NOMO-1 treated with dmso at 0.1 percent for 144 hours (cell line): ENCODE measurements around the gene IL17RD.

Experiments
- DNase-seq: peaks from one replicate; lab custom pipeline; 2025; ENCODE audit not compliant: unreplicated experiment; lab: John Stamatoyannopoulos, UW

The IL17RD gene

DNA sequence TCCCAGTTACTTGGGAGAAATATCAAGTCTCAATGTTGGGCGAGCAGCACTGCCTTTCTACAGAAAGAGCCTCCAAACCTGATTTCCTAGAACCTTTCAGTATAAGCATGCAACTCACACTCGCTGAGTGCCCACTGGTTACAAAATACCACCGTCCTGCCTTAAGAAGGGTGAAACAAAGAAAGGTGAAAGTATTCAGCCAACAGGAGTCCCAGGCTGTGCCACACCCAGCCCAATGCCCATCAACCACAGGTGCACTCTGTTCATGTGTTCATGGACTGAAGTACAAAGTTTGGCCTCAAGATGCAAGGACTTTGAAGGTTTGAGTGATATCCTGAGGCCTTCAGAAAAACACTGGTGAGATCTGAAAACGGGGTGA, 34.0 kb downstream of the IL17RD start:
- no peak for DNase-seq

DNA sequence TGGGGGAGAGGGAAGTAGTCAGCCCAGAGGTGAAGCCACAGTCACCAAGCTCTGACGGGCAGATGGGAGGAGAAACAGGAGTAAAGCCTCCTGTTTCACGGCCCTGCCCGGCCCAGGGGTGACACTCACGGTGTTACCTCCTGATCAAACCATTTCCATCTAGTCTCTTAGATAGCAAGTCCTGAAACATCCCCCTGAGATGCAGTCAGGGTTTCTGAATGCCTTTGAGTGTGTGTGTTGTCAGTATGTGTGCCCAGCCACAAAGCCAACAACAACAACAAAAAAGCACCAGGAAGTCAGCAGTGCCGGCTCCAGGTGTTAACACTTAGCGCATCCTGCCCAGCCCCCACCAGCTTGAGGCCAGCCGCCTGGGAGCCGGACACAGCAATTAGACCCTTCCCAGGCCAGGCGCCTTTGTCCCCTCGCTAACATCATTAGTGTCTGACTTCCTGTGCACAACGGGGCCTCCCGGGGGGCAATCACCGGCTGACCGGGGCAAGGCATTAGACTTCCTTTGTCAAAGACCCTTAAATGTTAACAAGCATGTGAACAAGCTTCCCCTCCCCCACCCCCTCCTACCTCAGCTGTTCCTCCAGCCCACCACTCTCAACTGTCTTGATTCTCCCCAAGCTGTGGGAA, 34.5 kb downstream of the IL17RD start:
- no peak for DNase-seq

DNA sequence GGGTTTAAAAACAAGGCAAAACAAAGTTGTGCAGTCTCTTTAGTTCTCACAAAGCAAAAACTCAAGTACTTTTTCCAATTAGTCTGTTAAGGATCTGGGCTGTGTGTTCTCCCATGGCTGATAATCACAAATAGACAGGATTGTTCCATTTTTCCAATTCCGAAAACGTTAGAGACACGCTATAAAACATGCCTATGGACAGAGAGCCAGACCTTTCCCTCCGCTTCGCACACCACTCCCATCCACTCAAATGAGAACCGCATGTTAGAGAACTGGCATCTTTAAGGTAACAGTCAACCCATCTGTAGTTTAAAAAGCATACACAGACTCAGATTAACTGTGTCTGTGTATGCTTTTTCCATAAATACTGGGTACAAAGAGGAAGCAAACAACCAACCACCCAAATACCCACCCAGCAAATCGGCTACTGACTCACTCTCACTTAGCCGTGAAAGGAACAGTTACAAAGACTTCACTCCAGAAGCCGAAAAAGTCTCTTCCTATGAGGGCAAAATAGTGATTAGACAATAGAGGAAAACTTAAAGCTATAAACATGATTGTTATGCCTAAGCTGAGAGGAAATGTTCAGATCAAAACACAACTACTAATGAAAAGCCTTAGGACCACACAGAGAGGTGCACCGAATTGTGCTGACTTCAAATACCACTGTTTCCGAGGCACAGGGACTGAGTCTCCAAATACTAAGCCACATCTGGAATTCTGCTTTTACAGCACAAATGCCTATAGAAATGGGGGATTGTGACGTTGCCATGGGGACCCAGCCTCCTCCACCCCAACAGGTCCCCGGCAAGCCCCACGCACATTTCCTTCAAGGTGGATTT, 36.1 kb downstream of the IL17RD start:
- DNase-seq = no peak

DNA sequence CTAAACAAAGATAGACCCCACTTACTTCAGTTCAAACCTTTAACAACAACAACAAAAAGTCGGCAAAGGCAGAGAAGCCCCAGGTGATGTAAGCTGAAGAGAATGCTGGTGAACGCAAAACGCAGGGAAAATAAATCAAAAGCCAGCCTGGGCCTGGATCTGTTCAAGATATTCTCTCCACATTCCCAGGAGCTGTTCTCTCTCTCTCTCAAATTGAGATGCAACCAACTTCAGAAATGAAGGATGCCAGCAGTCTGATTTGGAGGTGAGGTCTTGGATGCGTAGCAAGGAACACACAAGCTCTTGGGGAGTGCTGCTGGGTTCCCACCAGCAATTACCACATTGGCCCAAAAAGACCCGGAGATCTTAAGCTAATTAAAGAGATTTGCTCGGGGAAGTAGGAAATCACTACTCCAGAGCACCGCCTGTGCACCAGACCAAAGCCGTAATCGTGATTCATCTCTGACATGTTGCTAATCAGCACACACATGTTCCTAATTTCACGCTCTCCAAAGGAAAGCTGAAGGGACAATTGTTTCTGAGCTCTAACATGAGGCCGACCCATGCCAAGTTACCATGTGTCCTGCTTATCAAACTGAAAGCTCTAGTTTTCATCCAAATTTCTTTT, 37.1 kb downstream of the IL17RD start:
- no peak for DNase-seq

DNA sequence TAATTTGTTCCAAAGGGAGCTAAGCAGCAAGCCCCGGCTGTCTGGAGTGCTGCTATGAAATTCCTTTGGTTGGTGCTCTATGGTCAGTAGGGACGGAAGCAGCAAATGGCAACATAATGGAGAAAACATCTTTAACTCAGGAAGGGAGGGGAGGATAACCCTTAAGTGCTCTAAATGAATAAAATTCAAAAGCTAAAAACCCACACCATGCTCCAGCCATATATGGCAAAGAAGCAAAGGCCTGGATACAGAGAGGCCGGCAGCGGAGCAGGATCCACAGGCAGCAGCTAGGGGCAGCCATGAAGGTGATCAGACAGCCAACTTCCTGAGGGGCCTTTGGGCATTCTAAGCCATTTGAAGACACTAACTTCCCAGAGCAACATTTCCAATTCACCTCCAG, 38.9 kb downstream of the IL17RD start:
- no peak for DNase-seq

DNA sequence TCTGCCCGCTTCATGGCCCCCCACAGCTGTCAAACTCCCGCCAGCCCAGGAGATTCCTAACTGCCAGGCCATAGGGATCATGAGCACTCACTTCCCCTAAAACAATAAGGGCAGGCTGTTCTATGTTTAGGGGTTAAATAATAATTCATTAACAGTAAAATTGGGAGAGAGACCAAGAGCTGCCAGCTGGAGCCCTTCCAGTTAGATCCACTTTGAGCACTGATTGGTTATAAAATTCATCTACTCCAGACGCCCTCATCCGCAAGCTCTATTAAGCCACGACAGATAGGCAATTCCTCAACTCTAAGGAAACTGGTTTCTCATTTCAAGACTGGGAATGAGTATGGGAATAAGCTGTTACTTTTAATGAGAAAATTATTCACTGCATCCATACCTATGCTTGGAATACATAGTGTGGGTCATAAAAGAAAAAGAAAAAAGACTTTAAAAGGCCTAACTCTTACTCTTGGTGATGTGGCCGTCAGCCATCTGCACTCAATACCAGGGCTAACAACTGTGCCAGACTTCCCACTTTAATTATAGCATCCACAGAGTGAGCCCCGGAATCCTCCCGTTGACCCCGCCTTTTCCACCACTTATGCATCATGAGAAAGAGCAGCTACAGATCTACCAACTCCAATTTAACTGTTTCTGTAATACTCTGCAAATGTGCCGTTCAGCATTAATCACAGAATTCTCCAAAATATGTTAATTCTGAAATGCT, 44.5 kb downstream of the IL17RD start:
- DNase-seq = no peak

DNA sequence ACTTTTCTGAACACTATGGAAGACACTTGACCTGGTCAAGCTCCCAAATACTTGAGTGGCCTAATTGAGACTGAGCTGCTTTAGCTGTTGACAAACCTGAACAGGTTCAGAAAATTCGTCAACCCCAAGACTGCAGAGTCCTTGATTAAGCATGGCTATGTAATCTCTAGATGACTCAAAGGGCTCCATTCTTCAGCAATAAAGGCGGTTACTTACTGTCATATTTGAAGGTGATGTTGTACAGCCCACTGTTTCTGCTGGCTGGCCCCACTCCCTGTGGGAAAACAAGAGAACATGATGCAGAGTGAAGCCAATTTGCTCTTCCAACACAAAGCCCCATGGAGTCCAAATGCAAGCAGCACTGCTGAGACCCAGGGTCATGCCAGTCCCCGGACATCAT, 45.1 kb downstream of the IL17RD start:
- DNase-seq = no peak

DNA sequence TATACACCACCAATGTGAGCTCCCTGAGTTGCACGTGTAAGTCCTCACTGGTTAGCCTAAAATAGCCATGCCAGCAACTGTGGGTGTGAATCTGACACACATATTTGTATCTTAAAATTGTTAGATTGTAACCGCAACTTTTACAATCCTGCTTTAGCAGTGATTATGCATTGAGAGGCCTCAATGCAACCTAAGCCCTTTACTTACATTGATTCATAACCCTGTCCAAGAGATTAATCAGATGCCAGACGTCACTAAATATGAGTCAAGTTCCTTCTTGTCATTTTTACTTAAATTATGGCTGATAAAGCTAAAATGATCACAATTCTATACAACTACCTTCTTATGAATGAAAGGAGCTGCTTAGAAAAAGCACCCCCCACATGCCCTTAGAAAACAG, 46.9 kb downstream of the IL17RD start:
- DNase-seq = no peak

DNA sequence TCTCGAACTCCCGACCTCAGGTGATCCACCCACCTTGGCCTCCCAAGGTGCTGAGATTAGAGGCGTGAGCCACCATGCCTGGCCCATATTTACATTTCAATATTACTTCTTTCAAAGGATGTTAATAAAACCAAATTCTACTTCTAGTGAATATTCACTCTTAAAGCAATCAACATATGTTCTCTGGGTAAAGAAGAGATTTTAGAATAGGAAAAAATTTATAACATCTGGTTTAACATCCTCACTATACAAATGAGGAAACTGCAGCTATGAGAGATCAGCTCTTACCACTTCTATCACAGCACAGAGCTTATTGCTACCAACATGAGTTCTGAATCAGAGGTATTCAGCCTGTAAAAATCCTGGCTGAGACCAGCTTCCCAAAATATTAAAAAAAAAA, 48.7 kb downstream of the IL17RD start:
- DNase-seq = no peak

DNA sequence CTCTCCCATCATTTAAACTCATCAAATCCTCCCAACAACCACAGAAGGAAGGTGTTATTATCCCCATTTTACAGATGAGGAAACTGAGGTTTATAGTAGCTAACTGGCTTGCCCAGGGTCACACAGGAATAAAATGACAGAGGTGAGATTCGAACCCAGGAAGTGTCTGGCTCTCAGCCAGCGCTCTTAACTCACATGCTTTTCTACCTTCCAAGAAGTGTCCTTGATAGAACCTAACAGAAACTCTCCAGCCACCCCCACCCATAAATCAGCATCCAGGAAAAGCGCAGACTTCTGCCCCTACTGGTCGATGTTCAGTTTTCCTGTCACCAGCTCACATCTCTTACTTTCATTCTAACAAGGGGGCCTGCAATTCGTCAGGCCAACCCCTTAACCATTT, 52.9 kb downstream of the IL17RD start:
- DNase-seq = no peak

DNA sequence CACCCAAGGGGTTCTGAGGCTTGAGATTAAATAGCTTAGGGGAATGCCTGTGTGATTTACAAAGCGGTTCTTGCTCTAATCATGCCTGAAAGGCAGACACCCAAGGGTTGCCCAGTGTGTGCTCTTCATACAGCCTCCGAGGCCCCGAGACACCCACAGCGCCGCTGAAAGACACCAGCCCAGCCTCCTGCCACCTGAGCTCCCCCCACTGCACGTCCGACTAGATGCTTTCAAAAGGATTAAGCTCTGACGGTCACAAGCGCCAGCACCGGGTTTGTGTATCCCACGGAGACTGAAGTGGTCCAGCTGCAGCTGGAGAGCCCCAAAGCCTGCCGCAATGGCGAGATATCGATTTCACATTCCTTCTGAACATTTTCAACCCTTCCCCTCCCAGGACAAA, 54.4 kb downstream of the IL17RD start:
- no peak for DNase-seq

DNA sequence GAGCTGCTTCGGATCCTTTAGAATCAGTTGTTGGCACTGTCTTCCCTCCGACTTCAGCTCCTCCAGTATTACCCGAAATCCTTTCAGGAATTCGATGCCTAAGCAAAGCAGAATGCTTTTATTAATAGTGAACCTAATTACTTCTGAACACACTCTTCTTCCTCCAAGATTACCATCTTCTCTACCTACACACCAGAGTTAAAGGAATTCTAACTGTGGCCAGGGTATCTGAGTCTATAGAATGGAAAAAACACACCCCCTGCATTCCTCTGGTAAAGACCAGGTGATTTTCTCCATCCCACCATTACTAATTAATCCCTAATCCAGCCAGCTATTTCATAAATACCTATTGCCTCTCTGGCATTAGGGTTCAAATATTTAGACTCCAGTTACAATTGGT, 54.9 kb downstream of the IL17RD start:
- DNase-seq = no peak

DNA sequence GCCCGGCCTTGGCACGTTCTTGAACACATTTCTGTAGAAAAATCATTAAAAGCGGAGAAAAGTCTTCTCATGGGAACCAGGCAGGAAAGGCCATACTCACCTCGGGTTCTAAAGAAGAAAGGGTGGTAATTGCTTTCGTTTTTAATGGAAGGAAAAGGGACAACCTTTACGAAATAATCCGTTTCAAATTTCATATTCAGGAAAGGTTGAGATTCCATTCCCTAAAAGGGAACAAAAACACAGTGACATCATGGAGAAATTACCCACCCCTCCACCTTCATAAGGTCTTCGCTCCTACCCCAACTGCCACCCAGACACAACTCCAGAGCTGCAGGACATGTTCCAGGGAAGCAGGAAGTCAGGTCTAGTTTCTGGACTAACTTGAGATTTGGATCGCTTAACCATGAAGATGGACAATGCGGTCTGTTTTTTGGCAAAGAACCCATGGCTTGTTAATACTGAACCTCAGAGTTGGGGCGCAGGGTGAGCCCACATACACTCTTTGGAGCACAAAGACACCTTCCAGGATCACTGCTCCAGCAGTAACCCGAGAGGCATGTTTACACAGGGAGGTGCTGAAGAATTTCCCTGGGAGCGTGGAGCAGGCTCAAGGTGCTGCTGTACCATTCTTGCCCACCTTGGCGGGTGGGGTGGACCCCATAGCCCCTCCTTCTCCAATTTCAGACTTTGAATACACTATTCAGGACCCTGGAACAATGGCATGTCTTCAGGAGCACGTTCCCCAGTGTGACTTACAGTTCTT, 55.5 kb downstream of the IL17RD start:
- no peak for DNase-seq

DNA sequence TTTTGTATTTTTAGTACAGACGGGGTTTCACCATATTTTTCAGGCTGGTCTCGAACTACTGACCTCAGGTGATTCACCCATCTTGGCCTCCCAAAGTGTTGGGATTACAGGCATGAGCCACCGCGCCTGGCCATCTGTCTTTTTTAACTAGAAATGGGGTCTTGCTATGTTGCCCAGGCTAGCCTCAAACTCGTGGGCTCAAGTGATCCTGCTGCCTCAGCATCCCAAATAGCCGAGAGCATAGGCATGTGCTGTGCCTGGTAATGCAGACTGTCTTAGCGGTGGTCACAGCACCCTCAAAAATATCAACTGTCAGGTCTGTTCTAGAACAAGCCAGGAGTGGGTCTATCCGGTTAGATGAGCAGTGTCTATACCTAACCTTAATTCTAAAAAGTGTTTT, 56.5 kb downstream of the IL17RD start:
- DNase-seq = no peak

DNA sequence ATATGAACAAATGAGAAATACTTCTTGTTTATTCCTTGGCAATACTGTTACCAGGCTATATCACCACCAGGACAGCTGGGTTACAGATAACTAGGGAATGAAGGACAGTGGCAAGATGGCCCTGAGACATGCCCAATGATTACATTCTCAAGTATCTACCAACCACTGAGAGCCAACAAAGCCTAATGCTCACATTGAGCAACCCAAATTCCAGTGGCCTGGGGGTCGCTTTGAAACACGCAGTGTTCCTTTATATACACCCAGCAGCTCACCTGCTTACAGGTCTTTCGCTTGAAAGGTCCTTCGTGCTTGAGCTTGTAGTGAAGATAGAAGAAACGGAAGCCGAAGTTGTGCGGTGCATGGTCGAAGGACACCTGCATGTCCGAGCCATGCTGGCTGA, 59.6 kb downstream of the IL17RD start:
- no peak for DNase-seq

DNA sequence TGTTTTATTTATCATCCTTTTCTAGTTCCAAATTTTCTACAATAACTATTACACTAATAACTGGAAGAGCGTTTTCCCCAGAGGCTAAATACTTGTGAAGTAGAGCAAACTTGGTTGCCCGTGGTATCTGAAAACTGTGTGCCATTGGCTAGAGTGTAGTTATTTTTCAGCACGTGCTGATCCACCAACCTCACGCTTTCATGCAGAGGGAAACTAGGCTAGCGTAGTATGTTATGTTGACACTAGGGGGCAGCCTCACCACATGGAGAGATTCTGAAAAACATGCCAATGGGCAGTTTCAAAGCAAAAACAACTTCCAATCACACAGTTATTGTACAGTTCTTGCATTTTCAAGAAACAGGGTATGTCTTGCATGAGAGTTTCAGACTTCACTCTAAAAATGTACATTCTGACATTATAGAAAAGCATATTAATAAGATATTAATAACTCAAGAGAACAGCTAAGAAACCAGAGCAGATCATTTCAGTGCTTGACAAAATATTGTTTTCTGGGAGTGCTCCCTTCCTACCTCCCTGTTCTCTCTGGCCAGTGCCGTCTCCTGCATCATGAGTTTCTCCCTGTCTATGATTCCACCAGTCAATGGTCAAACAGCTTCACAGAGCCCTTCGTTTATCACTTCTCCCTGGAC, 65.0 kb downstream of the IL17RD start:
- DNase-seq = peak; percentile 54

DNA sequence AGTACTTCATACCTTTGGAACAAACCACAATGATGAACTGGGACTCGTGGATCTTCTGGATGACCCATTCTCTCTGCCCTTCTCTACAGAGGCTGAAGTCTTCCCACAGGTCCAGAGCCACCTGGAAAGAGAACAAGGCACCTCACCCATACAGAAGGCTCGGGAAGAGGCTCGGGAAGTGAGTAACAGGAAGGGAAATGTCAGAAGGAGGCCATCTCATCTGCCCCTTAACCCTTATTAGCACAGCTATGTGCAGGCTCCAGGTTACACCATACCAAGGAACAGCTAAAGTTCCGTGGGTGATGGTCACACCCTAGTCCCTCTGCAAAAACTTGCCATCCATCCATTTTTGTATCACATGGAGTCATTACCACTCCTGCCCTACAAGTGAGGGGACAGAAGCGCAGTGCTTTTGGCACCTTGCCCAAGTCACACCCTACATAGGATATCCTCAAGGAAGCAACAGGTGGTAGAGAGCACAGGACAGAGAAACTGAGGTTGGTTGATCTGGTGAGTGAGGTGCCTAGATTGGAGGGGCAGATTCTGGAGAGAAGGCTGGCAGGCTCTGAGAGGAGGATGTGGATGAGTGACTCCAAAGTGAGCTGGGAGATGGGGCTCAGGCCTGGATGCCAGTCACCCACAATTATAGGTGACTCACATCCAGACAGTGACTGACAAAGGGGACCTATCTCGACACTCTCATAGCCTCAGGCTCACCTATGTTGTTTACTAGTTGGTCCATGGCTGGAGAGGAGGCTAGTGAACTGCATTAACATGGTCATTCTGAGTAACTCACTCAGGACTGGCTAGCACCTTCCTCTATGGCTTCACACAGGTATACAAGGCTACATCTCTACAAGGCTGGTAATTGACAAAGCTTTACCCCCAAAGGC, 66.5 kb downstream of the IL17RD start:
- no peak for DNase-seq

DNA sequence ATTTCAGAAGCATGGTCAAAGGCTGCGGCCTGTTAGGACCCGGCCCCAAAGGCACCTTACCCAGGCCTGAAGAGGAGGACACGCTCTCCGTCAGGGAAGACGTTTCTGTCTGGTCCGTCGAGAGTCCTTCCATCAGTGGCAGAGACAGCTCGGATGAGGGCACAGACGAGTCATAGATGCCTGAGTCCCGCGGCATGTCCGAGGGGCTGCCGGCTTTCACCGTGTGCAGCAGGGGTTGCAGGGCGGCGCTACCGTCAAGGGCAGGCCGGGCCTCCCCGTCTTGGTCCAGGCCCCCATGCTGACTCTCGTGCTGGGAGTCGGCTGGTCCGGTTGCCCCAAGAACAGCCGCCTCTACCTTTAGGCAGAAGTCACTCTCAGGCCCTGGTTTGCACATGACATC, 67.6 kb downstream of the IL17RD start:
- DNase-seq = no peak

DNA sequence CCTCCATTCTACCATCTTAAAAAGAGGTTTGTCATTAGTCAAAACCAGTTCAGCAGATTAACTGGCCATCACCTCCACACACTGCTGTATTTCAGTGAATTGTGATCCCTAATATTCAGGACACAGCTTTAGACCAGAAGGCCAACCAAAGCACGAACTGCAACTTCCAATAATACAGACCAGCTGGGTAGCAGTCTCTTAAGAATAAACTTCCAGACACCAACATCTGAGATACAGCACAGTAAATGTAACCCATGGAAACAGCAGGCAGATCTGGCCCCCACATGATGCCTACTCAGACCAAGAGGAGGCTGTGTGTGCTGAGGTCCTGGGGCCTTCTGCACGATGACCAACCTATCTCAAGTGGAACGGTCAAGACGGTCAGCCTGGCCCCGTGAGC, 69.8 kb downstream of the IL17RD start:
- no peak for DNase-seq

DNA sequence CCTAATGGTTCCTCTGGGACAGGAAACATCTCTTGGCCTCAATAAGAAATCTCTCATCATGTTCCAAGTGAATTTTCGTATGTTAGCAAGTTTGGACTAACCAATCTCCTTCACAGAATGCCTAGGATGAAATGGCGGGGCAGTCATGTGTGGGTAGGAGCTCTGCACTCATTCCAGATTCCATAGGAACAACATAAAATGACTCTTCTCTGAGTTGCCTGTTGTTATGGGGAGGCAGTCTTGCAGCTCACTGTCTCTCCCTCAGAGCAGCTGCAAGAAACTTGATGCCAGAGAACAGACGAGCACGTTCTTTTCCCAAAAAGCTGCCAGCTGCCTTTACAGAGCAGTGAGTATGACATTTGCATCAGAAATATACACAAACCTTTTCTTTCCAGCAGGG, 70.6 kb downstream of the IL17RD start:
- no peak for DNase-seq
